ENCODE results near the gene CUZD1.
"Not testable (repeated sequence)": the region's sequence is repeated elsewhere in the genome, so short reads cannot be mapped to it uniquely, and the experiment has no call there.

CUZD1 gene, protein sequence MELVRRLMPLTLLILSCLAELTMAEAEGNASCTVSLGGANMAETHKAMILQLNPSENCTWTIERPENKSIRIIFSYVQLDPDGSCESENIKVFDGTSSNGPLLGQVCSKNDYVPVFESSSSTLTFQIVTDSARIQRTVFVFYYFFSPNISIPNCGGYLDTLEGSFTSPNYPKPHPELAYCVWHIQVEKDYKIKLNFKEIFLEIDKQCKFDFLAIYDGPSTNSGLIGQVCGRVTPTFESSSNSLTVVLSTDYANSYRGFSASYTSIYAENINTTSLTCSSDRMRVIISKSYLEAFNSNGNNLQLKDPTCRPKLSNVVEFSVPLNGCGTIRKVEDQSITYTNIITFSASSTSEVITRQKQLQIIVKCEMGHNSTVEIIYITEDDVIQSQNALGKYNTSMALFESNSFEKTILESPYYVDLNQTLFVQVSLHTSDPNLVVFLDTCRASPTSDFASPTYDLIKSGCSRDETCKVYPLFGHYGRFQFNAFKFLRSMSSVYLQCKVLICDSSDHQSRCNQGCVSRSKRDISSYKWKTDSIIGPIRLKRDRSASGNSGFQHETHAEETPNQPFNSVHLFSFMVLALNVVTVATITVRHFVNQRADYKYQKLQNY

GRCh38 chr10:122845783-122846332 is at the start of gene CUZD1:
Gene CUZD1 (minus strand): TSS chr10:122845857. CDS start chr10:122845843, 14 bp downstream.
- no peak for DNase-seq

GRCh38 chr10:122894261-122894944 is 48.7 kb upstream of the CUZD1 start:
- DNase-seq = no peak

- DNase-seq = no peak
Measured at GRCh38 chr10:122884166-122884565, 38.5 kb upstream of the CUZD1 start.

DNA sequence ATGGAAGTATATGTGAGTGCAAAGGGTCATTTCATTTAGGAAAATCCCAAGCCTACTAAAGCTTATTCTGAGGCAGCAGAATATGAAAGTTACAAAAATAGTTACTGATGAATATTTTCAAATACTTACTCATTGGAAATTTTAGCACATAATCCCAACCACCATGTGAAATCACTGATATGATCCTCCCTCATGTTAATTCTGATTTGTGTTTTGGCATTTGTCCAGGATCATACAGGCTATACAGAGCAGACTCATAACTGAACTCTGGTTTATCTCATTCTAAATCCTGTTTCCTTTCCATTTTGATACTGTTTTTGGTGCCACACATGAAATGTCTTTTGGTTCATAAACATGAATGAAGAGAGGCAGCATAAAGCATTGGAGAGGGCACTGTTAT is 37.1 kb upstream of the CUZD1 start:
- no peak for DNase-seq

- peak; percentile 84 to 87 for DNase-seq
Measured at GRCh38 chr10:122879339-122880273, 33.9 kb upstream of the CUZD1 start, which contains the start of gene FAM24B. Gene FAM24B (minus strand): TSS chr10:122879581. CDS start chr10:122850515, 29,066 bp downstream.

GRCh38 chr10:122878799-122879338 is 33.2 kb upstream of the CUZD1 start:
- no peak for DNase-seq

- DNase-seq = no peak
Measured at GRCh38 chr10:122877264-122877663, 31.6 kb upstream of the CUZD1 start.

- DNase-seq = no peak
Measured at GRCh38 chr10:122876467-122876855, 30.8 kb upstream of the CUZD1 start.

DNA sequence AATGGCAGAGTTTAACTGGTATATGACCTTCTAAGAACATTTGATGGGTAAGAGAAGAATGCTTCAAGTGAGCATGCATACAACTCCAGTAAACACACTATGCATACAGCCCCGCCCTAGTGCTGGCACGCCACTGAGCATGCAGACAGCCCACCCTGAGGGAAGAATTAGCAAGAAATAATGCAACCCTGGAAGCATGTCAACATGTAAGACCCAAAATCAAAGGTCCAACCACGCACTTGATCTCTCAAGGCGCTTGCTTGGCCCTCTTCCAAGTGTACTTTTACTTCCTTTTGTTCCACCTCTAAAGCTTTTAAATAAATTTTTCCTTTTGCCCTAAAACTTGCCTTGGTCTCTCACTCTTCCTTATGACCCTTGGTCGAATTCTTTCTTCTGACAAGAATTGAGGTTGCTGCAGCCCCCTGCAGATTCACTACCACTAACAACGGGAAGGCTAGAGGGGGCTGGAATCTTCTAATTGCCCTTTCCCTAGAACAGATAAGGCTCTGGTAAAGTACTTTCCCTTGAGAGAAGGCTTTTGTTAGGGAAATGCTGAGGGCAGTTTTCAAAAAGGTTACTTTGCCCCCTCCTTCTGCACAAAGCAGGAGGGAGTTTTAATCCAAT is 30.3 kb upstream of the CUZD1 start:
- no peak for DNase-seq

- not testable (repeated sequence) for DNase-seq
Measured at GRCh38 chr10:122871947-122872346, 26.3 kb upstream of the CUZD1 start.

DNA sequence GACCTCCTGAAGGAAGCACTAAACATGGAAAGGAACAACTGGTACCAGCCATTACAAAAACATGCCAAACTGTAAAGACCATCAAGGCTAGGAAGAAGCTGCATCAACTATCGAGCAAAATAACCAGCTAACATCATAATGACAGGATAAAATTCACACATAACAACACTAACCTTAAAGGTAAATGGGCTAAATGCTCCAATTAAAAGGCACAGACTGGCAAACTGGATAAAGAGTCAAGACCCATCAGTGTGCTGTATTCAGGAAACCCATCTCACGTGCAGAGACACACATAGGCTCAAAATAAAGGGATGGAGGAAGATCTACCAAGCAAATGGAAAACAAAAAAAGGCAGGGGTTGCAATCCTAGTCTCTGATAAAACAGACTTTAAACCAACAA is 23.1 kb upstream of the CUZD1 start:
- DNase-seq = not testable (repeated sequence)

DNA sequence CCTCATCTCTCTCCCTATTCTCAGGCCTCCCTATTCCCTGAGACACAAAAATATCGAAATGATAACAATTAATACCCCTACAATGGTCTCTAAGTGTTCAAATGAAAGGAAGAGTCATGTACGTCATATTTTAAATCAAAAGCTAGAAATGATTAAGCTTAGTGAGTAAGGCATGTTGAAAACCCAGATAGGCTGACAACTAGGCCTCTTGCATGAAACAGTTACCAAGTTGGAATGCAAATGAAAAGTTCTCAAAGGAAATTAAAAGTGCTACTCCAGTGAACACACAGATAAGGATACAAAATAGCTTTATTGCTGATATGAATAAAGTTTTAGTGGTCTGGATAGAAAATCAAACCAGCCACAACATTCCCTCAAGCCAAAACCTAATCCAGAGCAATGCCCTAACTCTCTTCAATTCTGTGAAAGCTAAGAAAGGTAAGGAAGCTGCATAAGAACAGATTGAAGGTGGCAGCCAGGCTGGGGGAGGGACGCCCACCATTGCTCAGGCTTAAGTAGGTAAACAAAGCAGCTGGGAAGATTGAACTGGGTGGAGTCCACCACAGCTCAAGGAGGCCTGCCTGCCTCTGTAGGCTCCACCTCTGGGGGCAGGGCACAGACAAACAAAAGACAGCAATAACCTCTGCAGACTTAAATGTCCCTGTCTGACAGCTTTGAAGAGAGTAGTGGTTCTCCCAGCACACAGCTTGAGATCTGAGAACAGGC is 21.3 kb upstream of the CUZD1 start:
- DNase-seq = not testable (repeated sequence)

GRCh38 chr10:122864901-122865300 is 19.2 kb upstream of the CUZD1 start:
- DNase-seq = no peak

- DNase-seq = no peak
Measured at GRCh38 chr10:122864194-122864592, 18.5 kb upstream of the CUZD1 start.

DNA sequence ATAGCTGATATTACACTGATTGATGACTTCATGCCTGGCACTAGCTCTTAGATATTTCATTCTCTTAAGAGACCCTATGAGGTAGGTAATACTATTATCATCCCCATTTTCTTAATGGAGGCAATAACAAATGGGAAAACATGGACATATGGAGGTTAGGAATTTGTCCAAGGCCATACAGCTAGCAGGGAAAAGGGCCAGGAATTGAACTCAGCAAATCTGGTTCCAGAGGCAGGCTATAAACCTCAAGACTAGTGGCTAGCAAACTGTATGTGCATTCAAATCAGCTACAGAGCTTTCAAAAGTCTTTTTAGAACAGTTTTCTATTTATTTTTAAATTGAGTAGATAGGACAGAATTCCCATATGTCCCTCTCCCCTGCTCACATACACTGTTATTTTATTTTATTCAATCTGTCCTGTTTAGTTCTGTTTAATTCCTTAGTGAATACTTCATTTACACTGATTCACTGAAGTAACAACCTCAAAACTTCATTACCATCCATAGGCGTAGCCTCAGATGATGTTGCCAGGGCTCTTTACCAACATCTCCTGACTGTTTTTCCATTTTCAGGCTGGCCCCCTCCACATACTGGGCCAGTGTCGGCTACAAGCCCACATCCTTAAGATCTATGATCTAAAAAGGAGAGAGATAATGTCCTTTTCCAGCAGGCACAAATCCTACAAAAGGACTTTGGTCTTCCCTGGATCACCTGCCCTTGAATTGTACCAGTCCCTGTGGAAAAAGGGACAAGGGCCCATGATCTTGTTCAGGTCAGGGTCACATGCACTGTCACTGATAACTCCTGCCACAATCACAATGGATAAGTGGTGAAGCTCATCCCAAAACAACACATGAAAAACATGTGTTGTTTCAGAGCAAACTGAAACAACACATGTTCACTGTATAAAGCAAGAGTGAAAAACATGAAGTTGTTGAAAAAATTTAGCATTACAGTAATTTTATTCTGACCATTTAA is 17.8 kb upstream of the CUZD1 start:
- DNase-seq = no peak

- DNase-seq = no peak
Measured at GRCh38 chr10:122861711-122862161, 16.1 kb upstream of the CUZD1 start.

DNA sequence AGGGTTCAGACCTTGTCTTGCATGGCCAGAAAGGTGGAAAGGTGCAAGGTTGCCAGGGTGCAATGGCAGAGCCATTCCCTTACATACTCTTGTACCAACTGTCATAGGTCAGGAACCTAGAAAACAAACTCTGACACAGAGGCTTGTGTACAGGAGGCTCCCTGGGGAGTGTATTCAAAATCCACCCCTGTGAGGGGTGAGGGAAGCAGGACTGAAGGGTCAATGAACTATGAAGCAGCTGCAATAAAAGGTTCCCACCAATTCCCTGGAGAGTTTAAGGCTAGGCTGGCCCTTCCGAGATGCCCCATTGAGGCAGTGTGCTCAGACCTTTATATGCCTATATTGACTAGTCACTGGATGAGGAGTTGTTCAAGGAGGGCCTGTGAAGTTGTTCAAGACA is 13.9 kb upstream of the CUZD1 start:
- no peak for DNase-seq

DNA sequence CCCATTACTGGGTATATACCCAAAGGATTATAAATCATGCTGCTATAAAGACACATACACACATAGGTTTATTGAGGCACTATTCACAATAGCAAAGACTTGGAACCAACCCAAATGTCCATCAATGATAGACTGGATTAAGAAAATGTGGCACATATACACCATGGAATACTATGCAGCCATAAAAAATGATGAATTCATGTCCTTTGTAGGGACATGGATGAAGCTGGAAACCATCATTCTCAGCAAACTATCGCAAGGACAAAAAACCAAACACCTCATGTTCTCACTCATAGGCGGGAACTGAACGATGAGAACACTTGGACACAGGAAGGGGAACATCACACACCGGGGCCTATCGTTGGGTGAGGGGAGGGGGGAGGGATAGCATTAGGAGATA is 12.4 kb upstream of the CUZD1 start:
- not testable (repeated sequence) for DNase-seq

DNA sequence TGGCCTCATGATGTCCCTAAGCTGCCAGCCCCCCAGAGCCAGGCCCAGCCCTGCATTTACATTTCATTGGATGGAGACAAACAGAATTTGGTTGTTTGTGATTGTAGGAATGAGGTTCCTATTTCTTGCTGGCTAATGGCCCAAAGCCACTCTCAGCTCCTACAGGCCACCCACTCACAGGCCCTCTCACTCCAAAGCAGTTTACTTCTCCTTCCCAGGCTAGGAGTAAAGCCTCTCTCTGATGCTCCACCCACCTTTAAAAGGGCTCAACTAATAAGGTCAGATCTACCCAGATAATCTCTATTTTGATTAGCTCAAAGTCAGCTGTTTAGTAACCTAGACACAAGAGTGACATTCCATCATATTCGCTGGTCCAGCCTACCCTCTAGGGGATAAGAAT is 11.2 kb upstream of the CUZD1 start:
- DNase-seq = no peak
